H9 (cell line): ENCODE results near the gene CTRL. TPM values are rescaled to one million over a fixed set of nuclear protein-coding genes. Genes with fewer than 3 reads are reported as not detected.

Experiments used
- DNase-seq: peaks from one replicate; pipeline ENCODE4 v3.0.0-alpha.2; 2017
- H2AFZ ChIP-seq: one replicate; pipeline ENCODE4 v1.6.1; 2013; ENCODE audit warnings: mild to moderate bottlenecking, low read length, control low read depth, moderate library complexity
- H2AK5ac ChIP-seq: 2 replicates; pipeline ENCODE4 v1.6.1; 2013; ENCODE audit warnings: low read length, control low read depth, mixed read lengths; ENCODE audit not compliant: insufficient read length
- H2BK120ac ChIP-seq: one replicate; pipeline ENCODE4 v1.6.1; 2013; ENCODE audit warnings: low read depth, mild to moderate bottlenecking, low read length, control low read depth, inconsistent platforms; ENCODE audit not compliant: poor library complexity, severe bottlenecking
- H2BK12ac ChIP-seq: 2 replicates; pipeline ENCODE4 v1.6.1; 2013; ENCODE audit warnings: low read length, control low read depth, mixed read lengths, low read depth; ENCODE audit not compliant: insufficient read length
- H2BK15ac ChIP-seq: 2 replicates; pipeline ENCODE4 v1.6.1; 2013; ENCODE audit warnings: low read depth, low read length, control low read depth
- H2BK20ac ChIP-seq: one replicate; pipeline ENCODE4 v1.6.1; 2013; ENCODE audit warnings: low read depth, mild to moderate bottlenecking, low read length, control low read depth, inconsistent platforms; ENCODE audit not compliant: poor library complexity, severe bottlenecking
- H2BK5ac ChIP-seq: 2 replicates; pipeline ENCODE4 v1.6.1; 2013; ENCODE audit warnings: low read length, control low read depth, mixed read lengths; ENCODE audit not compliant: insufficient read length
- H3K14ac ChIP-seq: 2 replicates; pipeline ENCODE4 v1.6.1; 2013; ENCODE audit warnings: low read length, control low read depth; ENCODE audit not compliant: insufficient read depth
- H3K18ac ChIP-seq: 2 replicates; pipeline ENCODE4 v1.6.1; 2013; ENCODE audit warnings: low read depth, mild to moderate bottlenecking, mixed read lengths, low read length, control low read depth; ENCODE audit not compliant: insufficient read length
- H3K23ac ChIP-seq: 2 replicates; pipeline ENCODE4 v1.6.1; 2013; ENCODE audit warnings: low read length, control low read depth, mixed read lengths, low read depth; ENCODE audit not compliant: insufficient read length
- H3K23me2 ChIP-seq: 2 replicates; pipeline ENCODE4 v1.6.1; 2013; ENCODE audit warnings: low read depth, mild to moderate bottlenecking, mixed read lengths, low read length, control low read depth; ENCODE audit not compliant: insufficient read length, poor library complexity, severe bottlenecking
- H3K27ac ChIP-seq: 2 replicates; pipeline ENCODE4 v1.5.1; 2013; ENCODE audit warnings: low read length, control low read depth, mixed read lengths, low read depth; ENCODE audit not compliant: insufficient read length
- H3K27me3 ChIP-seq: 2 replicates; pipeline ENCODE4 v1.6.1; 2013; ENCODE audit warnings: low read length, control low read depth, inconsistent platforms; ENCODE audit not compliant: insufficient read depth
- H3K4ac ChIP-seq: 2 replicates; pipeline ENCODE4 v1.6.1; 2013; ENCODE audit warnings: low read depth, mild to moderate bottlenecking, control low read depth, inconsistent platforms, low read length, moderate library complexity
- H3K4me1 ChIP-seq: 2 replicates; pipeline ENCODE4 v1.6.1; 2013; ENCODE audit warnings: low read length, control low read depth, inconsistent platforms; ENCODE audit not compliant: insufficient read depth
- H3K4me2 ChIP-seq: 2 replicates; pipeline ENCODE4 v1.6.1; 2013; ENCODE audit warnings: low read length, control low read depth, mixed read lengths; ENCODE audit not compliant: insufficient read length, insufficient read depth
- H3K56ac ChIP-seq: 2 replicates; pipeline ENCODE4 v1.6.1; 2013; ENCODE audit warnings: low read depth, mild to moderate bottlenecking, mixed read lengths, low read length, control low read depth; ENCODE audit not compliant: insufficient read length
- H3K79me1 ChIP-seq: 2 replicates; pipeline ENCODE4 v1.6.1; 2013; ENCODE audit warnings: low read depth, mild to moderate bottlenecking, moderate library complexity, low read length, control low read depth, inconsistent platforms; ENCODE audit not compliant: insufficient read depth, poor library complexity, severe bottlenecking
- H3K79me2 ChIP-seq: 2 replicates; pipeline ENCODE4 v1.6.1; 2013; ENCODE audit warnings: low read length, control low read depth, inconsistent platforms; ENCODE audit not compliant: insufficient read depth
- H3K9ac ChIP-seq: 2 replicates; pipeline ENCODE4 v1.6.1; 2013; ENCODE audit warnings: low read length, control low read depth, mixed read lengths; ENCODE audit not compliant: insufficient read length; ENCODE audit errors: extremely low read depth
- H3K9me3 ChIP-seq: one replicate; pipeline ENCODE4 v1.6.1; 2013; ENCODE audit warnings: low read depth, low read length, inconsistent platforms; ENCODE audit not compliant: control insufficient read depth
- H3T11ph ChIP-seq: one replicate; pipeline ENCODE4 v1.6.1; 2013; ENCODE audit warnings: mild to moderate bottlenecking, low read length, control low read depth, inconsistent platforms
- H4K20me1 ChIP-seq: one replicate; pipeline ENCODE4 v1.6.1; 2013; ENCODE audit not compliant: control insufficient read depth, insufficient read length, insufficient read depth
- H4K5ac ChIP-seq: 2 replicates; pipeline ENCODE4 v1.6.1; 2013; ENCODE audit warnings: low read depth, mild to moderate bottlenecking, mixed read lengths, low read length, control low read depth; ENCODE audit not compliant: insufficient read length
- H4K8ac ChIP-seq: replicated peaks from 2 replicates; pipeline ENCODE4 v1.6.1; 2013; ENCODE audit warnings: low read length, control low read depth, mixed read lengths, low read depth; ENCODE audit not compliant: insufficient read length
- H4K91ac ChIP-seq: 2 replicates; pipeline ENCODE4 v1.6.1; 2013; ENCODE audit warnings: low read depth, mild to moderate bottlenecking, moderate library complexity, mixed read lengths, low read length, control low read depth; ENCODE audit not compliant: insufficient read length
- H3K27ac Mint-ChIP-seq, 3 experiments: 2 replicates in 2 of 3; 3 replicates in 1 of 3; pipeline ENCODE4 v1.8.0; 2020 to 2021; ENCODE audit warnings: mixed read lengths in 3 of 3, mild to moderate bottlenecking in 1 of 3, moderate library complexity in 1 of 3
- H3K27me3 Mint-ChIP-seq: 2 replicates; pipeline ENCODE4 v1.8.0; 2021; ENCODE audit warnings: low read depth, mild to moderate bottlenecking, moderate library complexity, mixed read lengths
- H3K36me3 Mint-ChIP-seq, 3 experiments: 2 replicates in 2 of 3; 3 replicates in 1 of 3; pipeline ENCODE4 v1.8.0; 2020 to 2021; ENCODE audit warnings: low read depth in 3 of 3, mixed read lengths in 3 of 3; ENCODE audit not compliant: insufficient read depth in 1 of 3
- H3K4me1 Mint-ChIP-seq, 2 experiments: 2 replicates each; pipeline ENCODE4 v1.8.0; 2020; ENCODE audit warnings: mixed read lengths in 2 of 2
- H3K4me3 Mint-ChIP-seq, 2 experiments: 2 replicates in 1 of 2; 3 replicates in 1 of 2; pipeline ENCODE4 v1.8.0; 2020 to 2021; ENCODE audit warnings: mild to moderate bottlenecking in 2 of 2, mixed read lengths in 2 of 2, moderate library complexity in 1 of 2
- H3K9me3 Mint-ChIP-seq, 2 experiments: 2 replicates in 1 of 2; 3 replicates in 1 of 2; pipeline ENCODE4 v1.8.0; 2020; ENCODE audit warnings: mild to moderate bottlenecking in 2 of 2, mixed read lengths in 2 of 2, moderate library complexity in 1 of 2
- CTCF ChIP-seq: fragments of 200-600 bp; sonication (generic); conservative IDR thresholded peaks from 3 replicates; pipeline ENCODE4 v1.8.0; 2021; ENCODE audit warnings: antibody characterized with exemption, mild to moderate bottlenecking
- WGBS: extraction: QIAGEN DNeasy Blood & Tissue Kit; methylation state at CpG from one replicate; pipeline ENCODE4 v1.1.7; 2013; ENCODE audit warnings: missing lambda C conversion rate, low lambda C conversion rate, mixed read lengths; ENCODE audit not compliant: insufficient read length; ENCODE audit errors: extremely low coverage; 5-methylcytosine and 5-hydroxymethylcytosine counted together
- total RNA-seq: library from RNA; stranded (reverse); gene quantifications from 2 replicates; pipeline ENCODE4 v1.2.1, GENCODE V29; 2021

CTRL gene
- total RNA-seq, 1 experiment from 2014 or later: 2.7 TPM

GRCh38 chr16:67945392-67945933 is 13.8 kb upstream of the CTRL start:
- Mint-ChIP-seq H3K27ac (no peak overlapping the region), H3K9me3 (no peaks in the 10 kb centered on the region), H3K36me3 (peaks cover 11 to 57% (median 29%) of the 10 kb centered on the region in 3 experiments; a peak in 5 of 7 replicates), H3K27me3 (no peaks in the 10 kb centered on the region), H3K4me1 (peaks cover 2 to 15% of the 10 kb centered on the region in 2 experiments; a peak in 2 of 4 replicates), H3K4me3 (no peak overlapping the region)
- Histone ChIP-seq H2BK20ac (no peak overlapping the region), H3K14ac (no peak overlapping the region), H3K56ac (no peak overlapping the region), H3T11ph (no peak overlapping the region), H3K4ac (no peak overlapping the region), H2BK12ac (no peak overlapping the region), H3K9me3 (no peaks in the 10 kb centered on the region), H3K79me1 (no peaks in the 10 kb centered on the region), H3K4me1 (no peaks in the 10 kb centered on the region), H3K79me2 (no peaks in the 10 kb centered on the region), H2AFZ (no peak overlapping the region), H2BK15ac (no peak overlapping the region), H3K9ac (no peak overlapping the region), H3K18ac (no peak overlapping the region), H3K27me3 (no peaks in the 10 kb centered on the region), H3K23me2 (no peaks in the 10 kb centered on the region), H4K5ac (no peak overlapping the region), H3K27ac (no peak overlapping the region), H4K8ac (no peak overlapping the region), H2BK120ac (no peak overlapping the region), H4K91ac (no peak overlapping the region), H2BK5ac (no peak overlapping the region), H3K23ac (no peak overlapping the region), H3K4me2 (no peak overlapping the region), H4K20me1 (no peaks in the 10 kb centered on the region), H2AK5ac (no peak overlapping the region)
- DNase-seq: no peak
- whole genome bisulfite sequencing: no CpG with 5 or more reads among the region's 24 CpGs
- TF ChIP-seq CTCF: no peak
